Heart left ventricle (tissue), 16 donors: ENCODE data around the gene MAG. TPM values are rescaled to one million over a fixed set of nuclear protein-coding genes. Genes with fewer than 3 reads are reported as not detected.

Experiments
- ATAC-seq, 4 donors: fragments of 200-7000 bp; cut with Tn5 transposase; one replicate each; pipeline ENCODE4 v1.9.1; 2020 to 2022; ENCODE audit warnings: moderate library complexity in 4 of 4, mild to moderate bottlenecking in 3 of 4, moderate number of reproducible peaks in 1 of 4
- DNase-seq, 5 donors: peaks; one replicate each; pipeline ENCODE4 v3.0.0-alpha.2; 2020
- H3K27ac ChIP-seq, 12 donors: fragments of 200-600 bp; sonication (generic) in 4 of 12; one replicate each; pipeline versions ENCODE4 v1.5.0 to v1.8.0; 2016 to 2022; ENCODE audit warnings: mild to moderate bottlenecking in 2 of 12
- H3K27me3 ChIP-seq, 9 donors: fragments of 200-600 bp; sonication (generic) in 2 of 9; one replicate each; pipeline versions ENCODE4 v1.5.1 to v1.8.0; 2016 to 2022; ENCODE audit warnings: mild to moderate bottlenecking in 3 of 9
- H3K36me3 ChIP-seq, 9 donors: fragments of 200-600 bp; sonication (generic) in 2 of 9; one replicate each; pipeline versions ENCODE4 v1.5.0 to v1.8.0; 2018 to 2022; ENCODE audit warnings: mild to moderate bottlenecking in 2 of 9
- H3K4me1 ChIP-seq, 12 donors: fragments of 200-600 bp; sonication (generic) in 4 of 12; one replicate each; pipeline versions ENCODE4 v1.5.0 to v1.8.0; 2016 to 2022; ENCODE audit warnings: mild to moderate bottlenecking in 3 of 12
- H3K4me3 ChIP-seq, 12 donors: fragments of 200-600 bp; sonication (generic) in 4 of 12; one replicate each; pipeline versions ENCODE4 v1.5.0 to v1.8.0; 2017 to 2022; ENCODE audit warnings: mild to moderate bottlenecking in 9 of 12, moderate library complexity in 4 of 12
- H3K9me3 ChIP-seq, 12 donors: fragments of 200-600 bp; sonication (generic) in 4 of 12; one replicate each; pipeline versions ENCODE4 v1.5.0 to v1.8.0; 2016 to 2022; ENCODE audit warnings: mild to moderate bottlenecking in 1 of 12
- POLR2A ChIP-seq, 2 donors: fragments of 450-650 bp; IDR thresholded peaks; one replicate each; pipeline ENCODE4 v1.6.1; 2017; ENCODE audit warnings: antibody characterized with exemption in 2 of 2, mild to moderate bottlenecking in 2 of 2, moderate library complexity in 2 of 2
- WGBS, 4 donors: extraction: QIAGEN DNeasy Blood & Tissue Kit in 2 of 4; methylation state at CpG; one replicate each; pipeline versions ENCODE4 v1.1.5 to v1.1.7; 2013 to 2018; 5-methylcytosine and 5-hydroxymethylcytosine counted together
- intact Hi-C, 10 donors: fragments of 100-400 bp; cut with DNase I; formaldehyde crosslinking; loops; one replicate each; pipeline versions ENCODE4 v1.11.1 to v1.14.2; 2022
- polyA plus RNA-seq, 2 donors: library from polyadenylated mRNA; stranded (reverse); fragments of 200-250 nt; gene quantifications; one replicate each; pipeline ENCODE4 v1.2.3, GENCODE V29; 2013
- total RNA-seq, 9 donors: library from RNA; depleted of rRNA in 2 of 9; stranded (reverse); fragments of >200 nt in 2 of 9; fragmentation: NEBNext Ultra II Directional in 3 of 9; extraction: Animal tissue kit (Norgen Biotek cat#: 25700) in 3 of 9; gene quantifications; one replicate each; pipeline versions ENCODE4 v1.1.0 to v1.2.4, GENCODE V29; 2016 to 2023
- TF ChIP-seq, protein P1 (sequence below), 12 donors: fragments of 200-600 bp; sonication (generic) in 4 of 12; IDR thresholded peaks; one replicate each; pipeline versions ENCODE4 v1.5.0 to v1.8.0; 2018 to 2022; ENCODE audit warnings: antibody characterized with exemption in 12 of 12, mild to moderate bottlenecking in 5 of 12
- donor health status: ischemic (EF 13 %, LVEDD 7.1; RV severe dilation, severe dysfunction).
- donor health status: healthy with polysubstance abuse.
- donor health status: DM: no; HTN: yes; CAD: no.
- donor health status: DM: no; HTN: no; CAD: no.
- donor health status: ischemic (EF 25% LVEDD 6.9; RV normal size, moderate dysfunction).
- donor health status: ischemic (EF 25% LVEDD 5.7; RV mildly dilated, moderate dysfunction).
- donor health status: healthy.
- donor health status: DM: yes; HTN: yes; CAD: no.
- donor health status: ischemic (EF 35%, LVEDD 5.7; RV mildly dilated, moderate dysfunction).
- donor health status: nonischemic (EF 11% LVEDD 7.7; RV severe dilation, severe dysfunction).
- donor health status: DM: yes; HTN: yes; CAD: no.
- donor health status: PGD.
- donor health status: ischemic (EF 29% LVEDD 5.4; RV normal size, mild dysfunction).
- donor health status: nonischemic (EF 23%, LVEDD 6.1; RV moderate dilation, normal function).

MAG gene
- total and polyA plus RNA-seq, 11 donors = 0.30 to 0.72 TPM; not detected in 9

DNA sequence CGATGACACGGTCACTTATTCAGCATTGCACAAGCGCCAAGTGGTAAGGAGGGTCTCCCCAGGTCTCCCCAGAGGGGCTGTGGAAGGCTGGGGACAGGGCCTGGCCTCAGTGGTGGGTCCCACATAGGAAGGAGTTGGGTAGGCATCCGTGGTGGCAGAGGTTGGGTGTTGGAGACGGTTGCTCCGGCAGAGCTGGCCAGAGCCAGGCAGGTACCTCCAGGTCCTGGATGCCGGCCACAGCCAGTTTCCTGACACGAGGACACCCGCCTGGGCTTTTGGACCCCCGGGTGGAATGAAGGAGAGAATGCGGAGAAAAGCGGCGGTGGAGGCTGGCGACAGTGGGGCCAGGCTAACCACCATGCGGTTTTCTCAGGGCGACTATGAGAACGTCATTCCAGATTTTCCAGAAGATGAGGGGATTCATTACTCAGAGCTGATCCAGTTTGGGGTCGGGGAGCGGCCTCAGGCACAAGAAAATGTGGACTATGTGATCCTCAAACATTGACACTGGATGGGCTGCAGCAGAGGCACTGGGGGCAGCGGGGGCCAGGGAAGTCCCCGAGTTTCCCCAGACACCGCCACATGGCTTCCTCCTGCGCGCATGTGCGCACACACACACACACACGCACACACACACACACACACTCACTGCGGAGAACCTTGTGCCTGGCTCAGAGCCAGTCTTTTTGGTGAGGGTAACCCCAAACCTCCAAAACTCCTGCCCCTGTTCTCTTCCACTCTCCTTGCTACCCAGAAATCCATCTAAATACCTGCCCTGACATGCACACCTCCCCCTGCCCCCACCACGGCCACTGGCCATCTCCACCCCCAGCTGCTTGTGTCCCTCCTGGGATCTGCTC, 54.5 kb downstream of the MAG start:
- ATAC-seq = peak in 1 of 4 donors; percentile 51

DNA sequence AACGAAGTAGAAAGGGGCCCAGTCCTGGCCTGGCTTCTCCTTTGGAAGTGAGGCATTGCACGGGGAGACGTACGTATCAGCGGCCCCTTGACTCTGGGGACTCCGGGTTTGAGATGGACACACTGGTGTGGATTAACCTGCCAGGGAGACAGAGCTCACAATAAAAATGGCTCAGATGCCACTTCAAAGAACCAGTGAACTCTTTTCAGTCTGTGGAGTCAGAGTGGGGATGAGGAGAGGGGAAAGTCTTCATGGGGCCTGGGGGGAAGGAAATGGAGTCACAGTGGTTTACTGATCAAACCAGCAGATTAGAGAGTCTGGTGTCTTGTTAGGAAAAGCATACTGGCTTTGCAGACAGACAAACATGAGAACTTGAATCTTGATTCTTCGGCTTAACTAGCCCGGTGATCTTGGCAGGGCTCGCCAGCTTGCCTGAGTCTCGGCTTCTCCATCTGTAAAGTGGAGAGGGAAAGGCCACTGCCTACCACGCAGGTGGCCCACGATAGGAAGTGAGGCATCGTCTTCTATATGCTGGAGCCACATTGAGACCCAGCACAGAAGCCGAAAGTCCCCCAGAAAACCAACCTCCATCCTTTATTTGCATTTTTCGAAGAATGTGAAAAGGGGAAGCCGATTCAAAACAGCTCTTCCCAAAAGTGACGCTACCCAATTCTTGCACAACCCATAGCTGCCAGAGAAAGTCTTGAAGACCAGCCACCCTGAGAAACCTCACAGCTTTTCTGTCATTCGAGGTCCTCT, 55.4 kb downstream of the MAG start, which contains the start of gene FFAR1:
FFAR1 (plus strand) TSS at position 732 of the 759 bp plus-strand sequence. CDS start 3,650 bp downstream, outside the sequence.
- ATAC-seq = peak in 1 of 4 donors; percentile 49
- no peaks in the 10 kb centered on the region for H3K9me3 ChIP-seq
- intact Hi-C loops = no loop called here
- peak in 2 of 5 donors; percentile 28 to 37 for DNase-seq
- H3K4me1 ChIP-seq = peaks cover 0 to 26% (median 0%) of the 10 kb centered on the region in 12 donors
- H3K27me3 ChIP-seq = peaks cover 0 to 9% (median 0%) of the 10 kb centered on the region in 9 donors
- WGBS, 4 donors = 67 to 70% (median 68%) methylated on average over 18 of the region's 18 CpGs
- no peak for TF ChIP-seq POLR2A (IDR thresholded peaks at IDR 0.05)
- TF ChIP-seq, protein P1, sequence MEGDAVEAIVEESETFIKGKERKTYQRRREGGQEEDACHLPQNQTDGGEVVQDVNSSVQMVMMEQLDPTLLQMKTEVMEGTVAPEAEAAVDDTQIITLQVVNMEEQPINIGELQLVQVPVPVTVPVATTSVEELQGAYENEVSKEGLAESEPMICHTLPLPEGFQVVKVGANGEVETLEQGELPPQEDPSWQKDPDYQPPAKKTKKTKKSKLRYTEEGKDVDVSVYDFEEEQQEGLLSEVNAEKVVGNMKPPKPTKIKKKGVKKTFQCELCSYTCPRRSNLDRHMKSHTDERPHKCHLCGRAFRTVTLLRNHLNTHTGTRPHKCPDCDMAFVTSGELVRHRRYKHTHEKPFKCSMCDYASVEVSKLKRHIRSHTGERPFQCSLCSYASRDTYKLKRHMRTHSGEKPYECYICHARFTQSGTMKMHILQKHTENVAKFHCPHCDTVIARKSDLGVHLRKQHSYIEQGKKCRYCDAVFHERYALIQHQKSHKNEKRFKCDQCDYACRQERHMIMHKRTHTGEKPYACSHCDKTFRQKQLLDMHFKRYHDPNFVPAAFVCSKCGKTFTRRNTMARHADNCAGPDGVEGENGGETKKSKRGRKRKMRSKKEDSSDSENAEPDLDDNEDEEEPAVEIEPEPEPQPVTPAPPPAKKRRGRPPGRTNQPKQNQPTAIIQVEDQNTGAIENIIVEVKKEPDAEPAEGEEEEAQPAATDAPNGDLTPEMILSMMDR (IDR thresholded peaks at IDR 0.05) = no peak
- no peak within 1 kb of the TSS for H3K4me3 ChIP-seq
- H3K27ac ChIP-seq = peak within 1 kb of the TSS in 1 of 12 donors; percentile 84
- no peaks in the 10 kb centered on the region for H3K36me3 ChIP-seq

More for the DNA sequence above, 54.5 kb downstream of the MAG start:
- intact Hi-C loops = no loop called here
- WGBS, 4 donors = 63 to 76% (median 72%) methylated on average over 28 of the region's 28 CpGs
- Histone ChIP-seq H3K36me3 (no peaks in the 10 kb centered on the region), H3K9me3 (no peaks in the 10 kb centered on the region), H3K27ac (peak overlapping the region in 1 of 12 donors; percentile 84), H3K4me1 (peaks cover 0 to 26% (median 0%) of the 10 kb centered on the region in 12 donors), H3K4me3 (no peak overlapping the region), H3K27me3 (peaks cover 0 to 9% (median 0%) of the 10 kb centered on the region in 9 donors)
- TF ChIP-seq, protein P1 (IDR thresholded peaks at IDR 0.05) = no peak
- TF ChIP-seq POLR2A (IDR thresholded peaks at IDR 0.05) = no peak
- peak in 1 of 5 donors; percentile 58 for DNase-seq

DNA sequence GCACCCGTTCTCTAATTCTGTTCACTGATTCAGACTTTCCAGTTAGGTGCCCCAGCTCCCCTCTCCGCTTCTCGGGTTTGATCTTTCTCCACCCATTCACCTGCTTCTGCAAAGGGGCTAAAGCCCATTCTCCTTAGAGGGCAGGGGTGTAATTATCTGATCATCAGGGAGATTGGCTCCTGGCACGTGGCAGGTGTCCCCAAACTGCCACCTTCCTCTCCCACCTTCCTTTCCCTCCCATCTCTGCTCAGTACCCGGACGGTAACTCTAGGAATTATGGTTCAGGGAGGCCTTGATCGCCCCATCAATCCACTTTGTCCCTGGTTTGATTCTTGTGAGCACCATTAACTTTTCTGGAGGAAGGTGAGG, 56.0 kb downstream of the MAG start:
- WGBS, 4 donors = 78 to 85% (median 83%) methylated on average over 7 of the region's 7 CpGs
- intact Hi-C loops = no loop called here
- Histone ChIP-seq H3K36me3 (no peaks in the 10 kb centered on the region), H3K9me3 (no peaks in the 10 kb centered on the region), H3K27me3 (peaks cover 0 to 9% (median 0%) of the 10 kb centered on the region in 9 donors), H3K27ac (peak overlapping the region in 1 of 12 donors; percentile 84), H3K4me1 (peaks cover 0 to 31% (median 0%) of the 10 kb centered on the region in 12 donors), H3K4me3 (no peak overlapping the region)
- no peak for ATAC-seq
- DNase-seq = peak in 1 of 5 donors; percentile 4
- no peak for TF ChIP-seq POLR2A (IDR thresholded peaks at IDR 0.05)
- TF ChIP-seq, protein P1 (IDR thresholded peaks at IDR 0.05) = no peak
